PC-9 (cell line): ENCODE measurements around the gene ORMDL3. TPM values are rescaled to one million over a fixed set of nuclear protein-coding genes. Genes with fewer than 3 reads are reported as not detected.

Source experiments
- BruUV-seq: library from RNA; stranded (reverse); fragments of 400-500 nt; replicated peaks from 2 replicates; lab custom pipeline; 2021; lab: Mats Ljungman, UMichigan
- CTCF ChIA-PET: fragments of 300-600 bp; sonication (Branson Sonifier 250); formaldehyde crosslinking; loops from one replicate; lab custom pipeline; 2022; ENCODE audit warnings: antibody characterized with exemption; lab: Charles Lee
- POLR2A ChIA-PET: fragments of 300-600 bp; sonication (Branson Sonifier 250); formaldehyde crosslinking; loops from one replicate; lab custom pipeline; 2022; ENCODE audit warnings: antibody characterized with exemption; ENCODE audit not compliant: unreplicated experiment; lab: Charles Lee
- DNase-seq, 2 experiments: peaks; one replicate each; pipeline versions ENCODE4 v3.0.0 to v3.0.0-alpha.2; 2015 to 2022; ENCODE audit warnings: mixed read lengths in 1 of 2
- H2AFZ ChIP-seq: fragments of 200-600 bp; sonication (generic); 2 replicates; pipeline ENCODE4 v1.8.1; 2017; ENCODE audit warnings: antibody characterized with exemption
- H3F3A ChIP-seq: fragments of 200-600 bp; sonication (generic); 2 replicates; pipeline ENCODE4 v1.8.1; 2017; ENCODE audit warnings: antibody characterized with exemption, mild to moderate bottlenecking, low read depth; ENCODE audit not compliant: insufficient read depth
- H3K27ac ChIP-seq: fragments of 200-600 bp; sonication (generic); 2 replicates; pipeline ENCODE4 v1.6.1; 2016; ENCODE audit warnings: mixed run types
- H3K27me3 ChIP-seq: fragments of 200-600 bp; sonication (generic); 2 replicates; pipeline ENCODE4 v1.6.1; 2016; ENCODE audit warnings: low read depth, mixed run types; ENCODE audit not compliant: insufficient read depth
- H3K36me3 ChIP-seq: fragments of 200-600 bp; sonication (generic); 2 replicates; pipeline ENCODE4 v1.6.1; 2016; ENCODE audit warnings: low read depth, mixed run types
- H3K4me1 ChIP-seq: fragments of 200-600 bp; sonication (generic); replicated peaks from 2 replicates; pipeline ENCODE4 v1.6.1; 2016; ENCODE audit warnings: mixed run types; ENCODE audit not compliant: insufficient read depth
- H3K4me2 ChIP-seq: fragments of 200-600 bp; sonication (generic); 2 replicates; pipeline ENCODE4 v1.6.1; 2017; ENCODE audit warnings: mixed run types
- H3K4me3 ChIP-seq: fragments of 200-600 bp; sonication (generic); 2 replicates; pipeline ENCODE4 v1.6.1; 2016; ENCODE audit warnings: mixed run types
- H3K79me2 ChIP-seq: fragments of 200-600 bp; sonication (generic); 2 replicates; pipeline ENCODE4 v1.6.1; 2017; ENCODE audit warnings: low read depth, mixed run types
- H3K9me2 ChIP-seq: fragments of 200-600 bp; sonication (generic); 2 replicates; pipeline ENCODE4 v1.8.1; 2017; ENCODE audit warnings: mild to moderate bottlenecking; ENCODE audit not compliant: insufficient read depth
- H3K9me3 ChIP-seq: fragments of 200-600 bp; sonication (generic); 2 replicates; pipeline ENCODE4 v1.8.1; 2016; ENCODE audit warnings: low read depth; ENCODE audit not compliant: insufficient read depth
- H4K20me1 ChIP-seq: fragments of 200-600 bp; sonication (generic); 2 replicates; pipeline ENCODE4 v1.8.1; 2017; ENCODE audit not compliant: insufficient read depth
- CTCF ChIP-seq: fragments of 200-600 bp; sonication (generic); conservative IDR thresholded peaks from 2 replicates; pipeline ENCODE4 v1.6.1; 2017; ENCODE audit warnings: mixed run types, antibody characterized with exemption, mild to moderate bottlenecking, moderate library complexity
- EZH2 ChIP-seq: fragments of 200-600 bp; sonication (generic); IDR thresholded peaks from 2 replicates; pipeline ENCODE4 v1.8.0; 2017; ENCODE audit warnings: antibody characterized with exemption, low read depth
- intact Hi-C: fragments of 100-400 bp; cut with micrococcal nuclease; formaldehyde crosslinking; loops from one replicate; pipeline ENCODE4 v1.10.0; 2022; ENCODE audit not compliant: unreplicated experiment
- total RNA-seq: library from RNA; stranded (reverse); gene quantifications from 2 replicates; pipeline ENCODE4 v1.2.3, GENCODE V29; 2021

The ORMDL3 gene
- total RNA-seq, 1 experiment from 2014 or later = 51.1 TPM

- H3K4me1 ChIP-seq = peaks cover 17% of the 10 kb centered on the region
- no peak for DNase-seq
- TF ChIP-seq CTCF = no peak
- TF ChIP-seq EZH2 = no peak
- no peaks in the 10 kb centered on the region for H3K9me3 ChIP-seq
- H3K4me3 ChIP-seq = no peak overlapping the region
- no TSS peak for BruUV-seq
- H3F3A ChIP-seq = peaks cover 4% of the 10 kb centered on the region; the same call in 1 of the 2 replicates
- H3K27me3 ChIP-seq = no peaks in the 10 kb centered on the region
- CTCF ChIA-PET = no interaction called here
- H2AFZ ChIP-seq = no peak overlapping the region
- peaks cover 10% of the 10 kb centered on the region; the same call in 1 of the 2 replicates for H4K20me1 ChIP-seq
- intact Hi-C loops = loop anchor here (10.0 kb wide), 1 partner anchor 168 kb away; no protein-coding TSS in a partner anchor
- H3K9me2 ChIP-seq = no peaks in the 10 kb centered on the region
- POLR2A ChIA-PET = no interaction called here
- no peaks in the 10 kb centered on the region for H3K36me3 ChIP-seq
- H3K4me2 ChIP-seq = no peak overlapping the region
- peaks cover 25% of the 10 kb centered on the region for H3K79me2 ChIP-seq
- H3K27ac ChIP-seq = no peak overlapping the region
These were observed 4.2 kb downstream of the ORMDL3 start for GRCh38 chr17:39923230-39923629.

GRCh38 chr17:39922006-39922405 lies 5.4 kb downstream of the ORMDL3 start:
- H3K79me2 ChIP-seq = peaks cover 22% of the 10 kb centered on the region
- no peak overlapping the region for H3K27ac ChIP-seq
- no peaks in the 10 kb centered on the region for H3F3A ChIP-seq
- ChIA-PET POLR2A (no interaction called here), CTCF (no interaction called here)
- no peaks in the 10 kb centered on the region for H3K9me2 ChIP-seq
- no peak for DNase-seq
- no peak for TF ChIP-seq EZH2
- no peak for TF ChIP-seq CTCF
- H3K4me3 ChIP-seq = no peak overlapping the region
- H2AFZ ChIP-seq = no peak overlapping the region
- H3K27me3 ChIP-seq = no peaks in the 10 kb centered on the region
- peaks cover 10% of the 10 kb centered on the region for H3K4me1 ChIP-seq
- H4K20me1 ChIP-seq = peaks cover 10% of the 10 kb centered on the region; the same call in 1 of the 2 replicates
- H3K36me3 ChIP-seq = no peaks in the 10 kb centered on the region
- intact Hi-C loops = loop anchor here (10.0 kb wide), 1 partner anchor 167 kb away; no protein-coding TSS in a partner anchor
- no peaks in the 10 kb centered on the region for H3K9me3 ChIP-seq
- no TSS peak for BruUV-seq
- H3K4me2 ChIP-seq = no peak overlapping the region

GRCh38 chr17:39921323-39921722 lies 6.1 kb downstream of the ORMDL3 start:
- H3F3A ChIP-seq = no peaks in the 10 kb centered on the region
- H3K36me3 ChIP-seq = no peaks in the 10 kb centered on the region
- H2AFZ ChIP-seq = no peak overlapping the region
- H3K4me2 ChIP-seq = no peak overlapping the region
- CTCF ChIA-PET = no interaction called here
- BruUV-seq = no TSS peak
- TF ChIP-seq CTCF (no peak), EZH2 (no peak)
- H3K27me3 ChIP-seq = no peaks in the 10 kb centered on the region
- H3K9me2 ChIP-seq = no peaks in the 10 kb centered on the region
- DNase-seq = no peak
- no peak overlapping the region for H3K4me3 ChIP-seq
- H3K4me1 ChIP-seq = peaks cover 6% of the 10 kb centered on the region
- intact Hi-C loops = loop anchor here (10.0 kb wide), 1 partner anchor 167 kb away; no protein-coding TSS in a partner anchor
- peaks cover 10% of the 10 kb centered on the region; the same call in 1 of the 2 replicates for H4K20me1 ChIP-seq
- POLR2A ChIA-PET = no interaction called here
- H3K9me3 ChIP-seq = no peaks in the 10 kb centered on the region
- no peak overlapping the region for H3K27ac ChIP-seq
- peaks cover 15% of the 10 kb centered on the region for H3K79me2 ChIP-seq
